Stimulated activated CD8-positive, alpha-beta memory T cell treated with anti-CD3 and anti-CD28 coated beads, Interleukin-2, amount 100 ng/mL, for 1 hour (primary cell): Measurements from ENCODE around the gene CD300LB.

Experiments
- DNase-seq, 2 donors: peaks; one replicate each; pipeline ENCODE4 v3.0.0-alpha.2; 2020; ENCODE audit warnings: low read depth in 2 of 2

Gene CD300LB

GRCh38 chr17:74549343-74549742, 18.1 kb upstream of the CD300LB start:
- no peak for DNase-seq

GRCh38 chr17:74547736-74548135, 16.5 kb upstream of the CD300LB start:
- DNase-seq = no peak

GRCh38 chr17:74547264-74547663, 16.0 kb upstream of the CD300LB start:
- no peak for DNase-seq

- DNase-seq = no peak
Observed at GRCh38 chr17:74546586-74546985, 15.3 kb upstream of the CD300LB start.

- DNase-seq = no peak
Observed at GRCh38 chr17:74545843-74546230, 14.6 kb upstream of the CD300LB start, which contains the start of gene CD300C. Gene CD300C, minus strand, starts transcription at chr17:74546115. Its CDS starts 333 bp downstream, at chr17:74545782.

- no peak for DNase-seq
Observed at GRCh38 chr17:74544991-74545842, 13.9 kb upstream of the CD300LB start.

- DNase-seq = no peak
Observed at GRCh38 chr17:74543891-74544760, 12.9 kb upstream of the CD300LB start.

- DNase-seq = no peak
Observed at GRCh38 chr17:74543406-74543805, 12.1 kb upstream of the CD300LB start.

- no peak for DNase-seq
Observed at GRCh38 chr17:74542727-74543383, 11.6 kb upstream of the CD300LB start.

GRCh38 chr17:74542166-74542565, 10.9 kb upstream of the CD300LB start:
- no peak for DNase-seq

GRCh38 chr17:74541176-74542111, 10.2 kb upstream of the CD300LB start:
- no peak for DNase-seq

- DNase-seq = no peak
Observed at GRCh38 chr17:74539281-74539820, 8.1 kb upstream of the CD300LB start.

- DNase-seq = no peak
Observed at GRCh38 chr17:74536890-74537289, 5.6 kb upstream of the CD300LB start.

- no peak for DNase-seq
Observed at GRCh38 chr17:74532115-74532514, 840 bp upstream of the CD300LB start.

GRCh38 chr17:74530831-74531150, 484 bp downstream of the CD300LB start:
- DNase-seq = no peak

- DNase-seq = no peak
Observed at GRCh38 chr17:74529243-74529642, 2.0 kb downstream of the CD300LB start.

GRCh38 chr17:74528491-74529199, 2.6 kb downstream of the CD300LB start:
- DNase-seq = no peak

GRCh38 chr17:74527756-74528155, 3.5 kb downstream of the CD300LB start:
- no peak for DNase-seq

GRCh38 chr17:74527081-74527480, 4.2 kb downstream of the CD300LB start:
- no peak for DNase-seq

- DNase-seq = no peak
Observed at GRCh38 chr17:74526681-74527080, 4.6 kb downstream of the CD300LB start.
